ENCODE measurements around the gene FXYD2. TPM values are rescaled to one million over a fixed set of nuclear protein-coding genes. Genes with fewer than 3 reads are reported as not detected.

FXYD2 gene
- total and polyA plus RNA-seq, 9 of the 15 experiments (the other 6 are each of a cell fraction or from before 2014, with no cell fraction given): not detected

GRCh38 chr11:117868815-117869561 is 44.4 kb upstream of the FXYD2 start:
- 3% methylated on average over 17 of the region's 17 CpGs for WGBS (ENCODE audit: insufficient coverage, low coverage, missing lambda C conversion rate)
- DNase-seq (ENCODE audit: extremely low read depth in 1 of 4, low spot score in 3 of 4): no peak
- ChIA-PET POLR2A (interaction anchor here (0.6 kb wide), 1 partner anchor 8 kb away, joined by 3 read pairs; no protein-coding TSS in a partner anchor), CTCF (ENCODE audit: low intra/inter-chr PET ratio) (no interaction called here)
- no peaks in the 10 kb centered on the region for H3K9me3 ChIP-seq (replicated peaks; ENCODE audit: control insufficient read depth, insufficient read depth, low read depth, low read length)
- no peak overlapping the region for H3K27ac ChIP-seq (ENCODE audit: extremely low read depth, low read depth, low read length)
- no peaks in the 10 kb centered on the region for H3K4me1 ChIP-seq (replicated peaks in 1 of 2; ENCODE audit: control insufficient read depth in 2 of 2, insufficient read depth in 2 of 2, low read length in 2 of 2)
- TF ChIP-seq ZNF76 (CRISPR knock-in tag; IDR thresholded peaks at IDR 0.05; ENCODE audit: borderline replicate concordance): no peak
- no peak for TF ChIP-seq GATA2 (CRISPR knock-in tag; IDR thresholded peaks at IDR 0.05)
- TF ChIP-seq RBM25 (IDR thresholded peaks at IDR 0.05; ENCODE audit: low read depth, low read length, severe bottlenecking): no peak
- TF ChIP-seq NR2F6 (CRISPR knock-in tag; IDR thresholded peaks at IDR 0.05): no peak
- no peak for TF ChIP-seq PRMT5 (CRISPR knock-in tag; IDR thresholded peaks at IDR 0.05)
- no peak for TF ChIP-seq SREBF2 (CRISPR knock-in tag; IDR thresholded peaks at IDR 0.05)
- TF ChIP-seq TCF7 (IDR thresholded peaks at IDR 0.05; ENCODE audit: borderline replicate concordance): no peak
- TF ChIP-seq SIX5 (IDR thresholded peaks at IDR 0.05; ENCODE audit: borderline replicate concordance in 1 of 2, insufficient read depth in 1 of 2, low read depth in 1 of 2, low read length in 2 of 2): no peak
- TF ChIP-seq SMARCC2 (IDR thresholded peaks at IDR 0.05; ENCODE audit: low read depth): no peak
- TF ChIP-seq, protein P1, sequence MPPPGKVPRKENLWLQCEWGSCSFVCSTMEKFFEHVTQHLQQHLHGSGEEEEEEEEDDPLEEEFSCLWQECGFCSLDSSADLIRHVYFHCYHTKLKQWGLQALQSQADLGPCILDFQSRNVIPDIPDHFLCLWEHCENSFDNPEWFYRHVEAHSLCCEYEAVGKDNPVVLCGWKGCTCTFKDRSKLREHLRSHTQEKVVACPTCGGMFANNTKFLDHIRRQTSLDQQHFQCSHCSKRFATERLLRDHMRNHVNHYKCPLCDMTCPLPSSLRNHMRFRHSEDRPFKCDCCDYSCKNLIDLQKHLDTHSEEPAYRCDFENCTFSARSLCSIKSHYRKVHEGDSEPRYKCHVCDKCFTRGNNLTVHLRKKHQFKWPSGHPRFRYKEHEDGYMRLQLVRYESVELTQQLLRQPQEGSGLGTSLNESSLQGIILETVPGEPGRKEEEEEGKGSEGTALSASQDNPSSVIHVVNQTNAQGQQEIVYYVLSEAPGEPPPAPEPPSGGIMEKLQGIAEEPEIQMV (tag; conservative IDR thresholded peaks at IDR 0.05; ENCODE audit: low read depth): no peak
- no peak for TF ChIP-seq ZNF695 (CRISPR knock-in tag; IDR thresholded peaks at IDR 0.05)
- TF ChIP-seq ARNT (IDR thresholded peaks at IDR 0.05): no peak
- no peak for TF ChIP-seq SMAD3 (CRISPR knock-in tag; conservative IDR thresholded peaks at IDR 0.05)
- no peak for TF ChIP-seq ESRRA (IDR thresholded peaks at IDR 0.05; ENCODE audit: borderline replicate concordance, low read depth)
- TF ChIP-seq POLR2B (IDR thresholded peaks at IDR 0.05; ENCODE audit: low read depth, partially characterized antibody): no peak
- TF ChIP-seq ZNF75A (CRISPR knock-in tag; IDR thresholded peaks at IDR 0.05): no peak
- FAIRE-seq: no peak
- H3K4me2 ChIP-seq (ENCODE audit: insufficient read depth, low read length): no peak overlapping the region
- in situ Hi-C loops (cut with MboI): no loop called here
- no peaks in the 10 kb centered on the region for H3K9me1 ChIP-seq (ENCODE audit: control insufficient read depth, insufficient read depth, low read length)
- H3K9ac ChIP-seq (ENCODE audit: insufficient read depth in 1 of 2, low read depth in 2 of 2, low read length in 2 of 2): no peak overlapping the region
- no peak for ATAC-seq
- H3K79me2 ChIP-seq (ENCODE audit: control insufficient read depth, insufficient read depth, low read length): no peaks in the 10 kb centered on the region
- no peaks in the 10 kb centered on the region for H3K36me3 ChIP-seq (ENCODE audit: control insufficient read depth, insufficient read depth, low read length)
- peaks cover 49 to 82% of the 10 kb centered on the region in 2 experiments for H3K27me3 ChIP-seq (ENCODE audit: control insufficient read depth in 2 of 2, insufficient read depth in 2 of 2, low read length in 2 of 2)
- BruUV-seq (replicated peaks): no TSS peak
- no peak overlapping the region for H2AFZ ChIP-seq (ENCODE audit: low read depth, low read length)
- intact Hi-C loops (cut with micrococcal nuclease): no loop called here
- no peak overlapping the region for H3K4me3 ChIP-seq
- H4K20me1 ChIP-seq (replicated peaks; ENCODE audit: control insufficient read depth, insufficient read depth, low read length): peaks cover 7% of the 10 kb centered on the region
